GM18519 (cell line): Measurements from ENCODE around the gene ARSJ.

ENCODE experiments used
- ATAC-seq: cut with Tn5 transposase; IDR thresholded peaks from one replicate; pipeline ENCODE4 v1.9.1; 2021; ENCODE audit warnings: mild to moderate bottlenecking, moderate library complexity; ENCODE audit not compliant: unreplicated experiment, low FRiP score

The ARSJ gene

DNA sequence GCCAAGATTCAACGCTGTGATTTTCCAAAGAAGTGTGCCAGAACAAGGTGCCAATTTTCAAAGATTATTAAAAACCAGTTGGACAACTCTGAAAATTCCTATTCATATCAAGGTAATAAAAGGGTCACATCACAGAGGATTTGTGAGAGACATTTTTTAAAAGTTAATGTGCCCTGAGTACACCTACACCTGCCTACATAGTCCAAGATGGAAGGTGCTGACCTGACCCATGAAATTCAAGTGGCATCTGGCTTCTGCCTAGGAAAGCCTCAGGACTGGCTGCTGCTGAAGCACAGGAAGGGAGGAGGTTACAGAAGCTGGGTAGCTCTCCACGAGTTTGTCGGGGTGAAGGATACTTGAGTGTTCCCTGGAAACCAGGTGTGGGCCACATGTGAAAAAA lies 11.4 kb upstream of the ARSJ start:
- ATAC-seq: no peak

DNA sequence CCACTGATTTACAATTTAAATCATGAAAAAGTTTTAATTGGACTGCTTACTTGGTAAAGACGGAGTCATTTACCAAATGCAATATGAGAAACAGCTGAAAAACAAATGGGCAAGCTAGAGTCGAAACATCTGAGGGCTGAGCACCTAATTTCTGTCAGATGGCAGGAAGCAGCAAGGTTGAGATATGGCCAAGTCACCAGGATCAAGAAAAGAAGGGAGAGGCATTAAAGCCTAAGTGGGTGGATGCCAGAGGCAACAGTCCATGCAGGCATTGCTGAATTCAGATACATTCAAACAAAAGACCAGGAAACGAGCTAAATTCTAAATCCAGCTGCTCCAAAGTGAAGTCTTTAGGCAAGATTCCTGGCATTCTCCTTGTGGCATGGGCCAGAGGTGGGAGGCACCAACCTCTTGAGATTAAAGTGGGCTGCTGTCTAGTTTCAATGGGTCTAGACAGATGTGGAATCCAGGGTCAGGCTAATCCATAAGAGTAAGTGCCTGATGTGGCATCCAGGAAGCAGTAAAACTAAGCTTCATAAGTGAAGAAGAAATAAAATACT lies 8.0 kb upstream of the ARSJ start:
- ATAC-seq: no peak

DNA sequence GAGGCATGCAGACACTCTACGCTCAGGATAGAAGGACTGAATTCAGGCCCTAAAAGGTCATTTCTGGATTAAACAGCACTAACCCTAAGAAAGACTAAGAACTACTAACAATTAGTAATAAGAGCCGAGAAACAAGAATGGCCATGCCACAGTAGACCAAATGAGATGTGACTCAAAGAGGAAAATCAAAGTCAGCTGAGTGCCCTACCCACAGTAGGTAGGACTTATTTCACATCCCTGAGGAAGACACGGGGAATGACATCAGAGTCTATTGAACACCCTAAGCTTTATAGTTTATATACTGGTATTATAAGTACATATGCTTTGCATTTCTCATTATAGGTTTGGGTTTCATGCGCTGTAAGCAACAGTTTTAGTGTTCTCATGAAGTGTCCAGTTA lies 2.7 kb upstream of the ARSJ start:
- ATAC-seq: no peak

DNA sequence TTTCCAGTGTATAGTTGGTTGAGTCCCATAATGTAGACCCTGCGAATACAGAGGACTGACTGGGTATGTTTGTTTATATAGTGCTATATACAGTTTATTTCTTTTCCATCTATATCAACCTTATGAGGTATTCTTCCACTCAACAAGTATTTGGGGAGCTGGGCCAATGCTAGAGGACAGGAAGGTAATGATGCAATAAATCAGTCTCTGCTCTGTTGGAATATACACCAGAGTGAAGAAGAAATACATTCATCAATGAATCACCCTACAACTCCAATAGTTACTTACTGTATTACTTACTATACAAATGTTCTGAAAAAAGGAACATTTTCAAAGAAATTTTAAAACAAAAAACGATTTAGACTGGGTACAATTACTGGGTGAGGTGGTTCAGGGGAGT lies 2.1 kb upstream of the ARSJ start:
- ATAC-seq: no peak

DNA sequence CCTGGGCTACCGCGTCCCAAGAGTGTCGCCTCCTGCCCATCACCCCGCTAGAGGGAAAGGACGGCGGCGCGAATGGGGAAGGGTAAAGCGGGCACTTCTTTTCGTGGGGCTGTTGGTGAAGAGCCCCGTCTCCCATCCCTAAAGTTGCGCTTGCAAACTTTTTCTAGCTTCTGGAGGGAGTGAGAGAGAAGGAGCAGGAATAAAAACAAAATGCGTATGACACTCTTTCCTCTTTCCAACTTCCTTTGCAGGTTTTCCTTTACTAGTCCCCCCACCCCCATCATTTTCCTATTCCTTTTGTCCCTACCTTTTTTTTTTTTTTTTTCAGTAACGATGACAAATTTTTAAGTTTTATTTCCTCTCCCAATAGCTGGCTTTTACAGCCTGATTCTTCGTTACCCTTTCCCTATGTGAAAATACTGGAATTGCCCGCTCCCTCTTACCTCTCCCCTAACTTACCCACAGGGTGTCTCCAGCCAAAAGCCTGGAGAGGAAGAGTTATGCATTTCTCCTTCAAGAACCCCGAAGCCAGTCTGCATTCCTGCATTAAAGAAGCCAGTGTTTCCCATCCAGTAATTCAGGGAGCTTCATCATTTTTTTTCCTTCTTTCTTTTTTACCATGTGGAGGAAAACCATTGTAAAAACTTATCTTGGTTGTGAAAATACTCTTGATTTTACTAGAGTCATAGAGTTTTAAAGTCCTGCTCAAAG lies 613 bp upstream of the ARSJ start:
- no peak for ATAC-seq

DNA sequence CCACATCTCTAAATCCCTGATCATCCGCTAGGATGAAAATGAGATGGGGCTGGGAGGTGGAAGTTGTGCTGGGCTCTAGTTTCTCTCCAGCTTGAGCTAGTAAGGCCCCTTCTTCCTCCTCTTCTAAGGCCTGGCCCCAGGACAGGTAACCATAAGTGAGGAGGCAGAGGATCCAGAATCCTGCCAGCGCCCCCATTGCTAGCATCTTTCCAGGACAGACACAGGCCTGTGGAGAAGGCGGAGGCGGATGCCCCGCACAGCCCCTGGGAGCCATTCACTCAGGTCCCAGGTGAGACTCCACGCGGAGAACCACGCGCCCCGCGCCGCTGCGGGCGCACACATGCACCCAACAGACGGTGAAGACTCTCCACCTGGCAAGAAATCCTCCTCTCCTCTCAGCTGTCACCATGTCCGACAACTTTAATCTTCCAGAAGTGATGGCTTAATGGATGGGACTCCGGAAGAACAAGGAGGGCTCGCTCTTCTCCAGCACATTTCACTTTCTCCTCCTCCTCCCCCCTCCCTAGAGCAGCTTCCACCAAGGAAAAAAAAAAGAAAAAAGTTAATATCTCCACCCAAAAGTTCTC lies 793 bp downstream of the ARSJ start:
- no peak for ATAC-seq

DNA sequence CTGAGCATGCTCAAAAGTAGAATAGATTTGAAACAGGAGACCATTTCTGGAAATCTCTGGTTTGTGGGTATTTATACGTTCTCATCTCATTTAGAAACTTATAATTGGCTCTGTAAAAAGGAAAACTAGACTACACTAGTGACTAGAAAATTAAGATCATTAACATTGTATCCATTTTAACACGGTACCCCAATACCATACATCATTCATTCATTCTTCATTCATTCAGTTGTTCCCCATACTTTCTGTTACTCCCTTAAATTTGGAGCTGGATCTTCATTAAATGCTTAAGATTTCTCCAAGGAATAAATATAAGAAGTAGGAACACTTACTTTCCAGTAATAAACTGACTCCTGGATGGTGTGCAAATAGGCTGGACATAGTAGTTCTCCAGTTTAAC lies 1.3 kb downstream of the ARSJ start:
- no peak for ATAC-seq

DNA sequence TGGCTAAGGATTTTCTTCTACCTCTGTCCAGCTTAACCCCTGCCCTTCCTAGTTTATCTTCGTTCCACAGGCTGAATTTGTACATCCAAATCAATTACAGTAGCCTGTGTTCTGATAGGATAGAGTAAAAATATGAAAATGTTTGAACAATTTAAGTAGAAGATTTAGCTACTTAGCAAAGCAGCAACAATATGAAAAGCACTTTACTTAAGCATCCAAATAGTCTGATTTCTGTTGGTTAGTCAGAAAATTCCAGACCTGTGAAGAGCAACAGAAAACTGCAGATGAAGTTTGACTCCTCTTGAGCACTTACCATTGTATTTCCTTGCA lies 2.0 kb downstream of the ARSJ start:
- no peak for ATAC-seq

DNA sequence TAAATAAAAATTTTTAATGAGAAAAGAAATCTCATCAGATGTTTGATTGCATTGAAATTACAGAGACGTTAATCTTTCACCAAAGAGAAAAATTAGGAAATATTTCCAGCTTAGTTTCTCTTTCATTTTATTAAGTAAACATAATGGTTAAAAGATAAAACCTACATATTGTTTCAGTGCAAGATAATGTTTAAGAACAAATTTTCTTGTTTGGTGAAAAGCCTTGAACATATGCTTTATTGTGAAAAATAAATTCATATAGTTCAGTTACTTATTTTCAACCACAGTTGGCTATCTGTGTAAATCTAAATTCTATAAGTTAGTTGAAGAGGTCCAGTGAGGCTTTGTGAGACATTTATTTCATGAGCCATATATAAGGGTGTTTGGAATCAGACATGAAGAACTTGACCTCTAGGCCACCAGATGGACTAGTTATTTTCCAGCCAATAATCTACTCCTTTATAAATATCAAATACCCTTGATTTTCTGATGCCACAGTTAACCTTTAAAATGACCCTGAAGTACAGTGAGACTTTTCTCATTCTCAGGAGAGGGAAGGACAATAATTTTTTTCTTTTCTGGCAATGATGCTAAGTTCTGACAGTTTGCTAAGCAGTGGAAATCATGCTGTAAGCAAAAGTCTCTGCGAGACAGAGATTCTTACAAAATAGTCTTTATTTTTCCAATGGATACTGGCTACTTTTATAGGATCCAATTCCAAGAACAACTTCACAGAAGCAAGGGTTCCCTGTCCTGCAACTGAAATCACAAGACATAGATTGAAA lies 2.5 kb downstream of the ARSJ start:
- ATAC-seq: no peak

DNA sequence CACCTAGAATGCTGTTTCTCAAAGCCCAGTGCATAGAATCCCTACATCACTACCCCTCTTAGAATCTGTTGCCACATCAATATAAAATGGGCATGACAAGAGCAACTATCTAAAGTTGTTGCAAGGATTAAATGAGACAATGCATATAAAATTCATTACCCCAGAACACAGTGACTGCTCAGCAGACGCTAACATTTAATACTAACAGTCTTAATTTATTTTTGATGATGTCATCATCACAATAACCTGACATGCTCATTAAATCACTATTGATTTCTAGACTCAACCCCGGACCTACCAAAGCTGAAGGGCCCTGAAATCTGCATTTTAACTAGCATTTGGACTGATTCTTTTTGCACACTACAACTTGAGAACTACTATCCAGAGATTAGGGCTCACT lies 3.9 kb downstream of the ARSJ start:
- no peak for ATAC-seq

DNA sequence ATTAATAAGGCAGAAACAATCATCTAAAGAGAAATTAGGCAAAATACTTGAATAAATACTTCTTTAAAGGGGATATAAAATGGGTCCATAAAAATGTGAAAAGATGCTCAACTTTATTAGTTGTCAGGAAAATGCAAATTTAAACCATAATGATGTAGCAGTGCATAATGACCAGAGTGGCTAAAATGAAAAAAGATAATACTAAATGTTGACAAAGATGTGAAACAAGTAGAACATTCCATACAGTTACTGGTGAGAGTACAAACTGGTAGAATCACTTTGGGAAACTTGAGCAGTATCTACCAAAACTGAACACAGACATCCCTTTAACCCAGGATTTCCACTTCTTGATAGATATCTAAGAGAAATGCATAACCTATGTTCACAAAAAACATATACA lies 5.0 kb downstream of the ARSJ start:
- no peak for ATAC-seq

DNA sequence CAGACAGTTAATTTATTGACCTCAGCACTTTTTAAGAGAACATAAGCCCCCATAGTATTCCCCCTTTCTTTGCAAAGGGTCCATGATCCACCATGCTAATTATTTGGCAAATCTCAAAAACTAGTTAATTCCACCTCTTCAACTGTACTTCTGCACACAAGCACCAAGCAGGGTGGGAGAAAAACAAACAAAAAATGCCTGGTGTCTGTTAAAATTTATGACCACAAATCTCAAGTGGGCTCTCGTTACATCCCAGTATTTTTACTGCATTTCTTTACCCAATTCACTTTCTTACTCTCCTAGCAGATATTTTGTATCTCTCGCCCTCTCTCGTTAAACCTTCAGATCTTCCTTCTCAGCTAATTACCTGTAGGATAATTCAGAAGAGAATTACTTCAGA lies 6.1 kb downstream of the ARSJ start:
- ATAC-seq: no peak

DNA sequence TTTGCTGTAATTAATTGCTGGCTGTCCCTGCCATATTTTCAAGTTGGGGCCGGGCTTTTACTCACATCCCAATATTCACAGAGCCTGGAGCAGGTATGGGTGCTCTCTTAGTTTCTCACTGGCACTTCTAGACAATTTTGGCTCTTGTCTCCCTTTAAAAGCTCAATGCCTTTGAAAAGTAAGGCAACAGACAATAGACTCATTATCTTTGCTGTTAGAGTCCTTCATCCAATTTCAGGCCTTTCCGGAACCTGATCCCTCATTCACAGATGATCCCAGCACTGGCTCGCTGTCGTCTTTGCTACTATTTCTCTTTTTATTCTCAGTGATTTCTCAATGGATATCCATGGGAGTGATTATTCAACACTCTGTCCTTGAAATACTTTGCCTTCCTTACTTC lies 6.7 kb downstream of the ARSJ start:
- ATAC-seq: no peak

DNA sequence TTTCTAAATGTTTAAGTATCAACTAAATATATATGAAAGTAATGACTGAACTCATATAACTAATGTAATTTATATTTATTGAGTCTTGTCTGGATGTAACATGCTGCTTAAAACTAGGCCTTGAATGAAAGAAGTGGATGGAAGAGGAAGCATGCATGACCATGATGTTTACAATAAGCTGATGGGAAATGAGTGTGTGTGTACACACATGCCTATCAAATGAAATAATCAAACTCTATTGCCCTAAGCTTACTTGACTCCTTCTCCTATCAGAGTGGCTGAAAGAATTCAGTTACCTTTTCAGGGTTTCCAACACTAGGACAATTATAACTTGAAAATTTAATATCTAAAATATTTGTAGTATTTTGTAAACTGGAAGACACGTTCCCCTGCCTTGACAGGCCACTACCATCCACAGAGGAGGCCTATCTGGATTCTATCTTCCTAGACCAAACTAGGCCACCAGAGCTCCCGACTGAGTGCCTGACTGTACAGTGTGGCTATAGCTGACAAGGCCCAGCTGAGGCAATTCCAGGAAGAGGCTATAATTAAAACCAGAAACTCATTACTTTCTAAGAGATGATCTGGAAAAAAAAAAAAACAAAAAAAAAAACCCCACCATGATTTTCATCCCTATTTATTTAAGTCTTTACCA lies 7.6 kb downstream of the ARSJ start:
- no peak for ATAC-seq

DNA sequence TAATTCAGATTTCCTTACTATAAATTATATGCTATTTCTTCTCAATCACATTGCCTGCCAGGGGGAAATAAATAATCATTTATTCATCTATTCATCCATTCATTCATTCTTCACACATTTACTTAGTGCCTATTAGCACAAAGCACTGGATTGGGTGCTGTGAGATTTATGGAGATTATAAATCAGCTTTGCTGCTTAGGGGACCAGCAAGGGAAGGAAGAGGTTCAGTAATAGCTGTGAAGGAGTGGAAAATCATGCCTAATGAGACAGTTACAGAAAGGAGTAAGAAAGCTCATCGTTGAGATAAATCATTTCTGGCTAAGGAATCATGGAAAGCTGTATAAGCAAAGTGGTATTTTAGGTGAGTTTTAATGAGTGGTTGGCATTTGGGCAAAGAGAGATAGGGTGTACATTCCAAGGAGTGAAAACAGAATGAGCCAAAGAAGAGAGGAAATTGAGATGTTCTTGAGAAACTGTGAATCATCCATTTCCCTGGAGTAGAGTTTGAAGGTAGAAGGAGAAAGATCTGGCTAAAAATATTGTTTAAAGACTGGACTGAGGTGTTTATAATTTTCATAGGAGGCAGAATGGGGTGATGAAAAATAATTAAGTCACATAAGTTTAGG lies 9.6 kb downstream of the ARSJ start:
- ATAC-seq: no peak

DNA sequence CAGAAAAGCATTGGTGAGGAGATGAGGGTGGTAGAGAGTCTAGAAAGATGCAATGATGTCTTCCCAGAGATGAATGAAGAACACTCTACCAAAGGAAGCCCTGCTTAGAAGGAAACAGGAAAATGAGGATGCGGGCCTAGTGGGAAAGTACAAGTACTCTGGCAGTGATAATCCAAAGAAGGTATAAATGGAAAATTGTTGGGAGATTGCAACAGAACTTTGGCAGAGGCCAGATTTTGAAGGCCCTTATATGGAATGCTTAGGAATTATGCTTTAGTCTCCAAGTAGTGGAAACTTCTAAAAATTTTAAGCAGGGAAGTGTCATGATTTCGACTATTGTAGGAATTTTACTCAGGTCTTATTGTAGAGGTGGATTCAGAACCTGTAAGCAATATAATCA lies 11.0 kb downstream of the ARSJ start:
- ATAC-seq: no peak

DNA sequence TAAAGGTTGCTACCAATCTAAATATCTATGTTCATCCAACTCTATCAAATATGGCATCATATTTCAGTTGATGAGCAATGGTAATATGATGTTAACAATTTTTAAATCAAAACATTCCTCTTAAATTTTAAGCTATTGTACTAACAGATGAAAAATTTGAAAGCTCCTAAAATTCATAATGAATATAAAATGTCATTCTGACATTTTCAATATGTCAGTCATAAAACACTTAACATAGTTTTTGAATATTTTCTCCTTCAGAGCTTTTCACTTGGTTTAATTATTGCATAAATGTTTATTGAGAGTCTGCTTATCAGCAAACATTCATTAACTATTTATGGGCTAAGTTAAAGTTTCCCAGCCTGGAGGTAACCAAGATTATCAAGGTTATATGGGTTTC lies 11.8 kb downstream of the ARSJ start:
- ATAC-seq: no peak

DNA sequence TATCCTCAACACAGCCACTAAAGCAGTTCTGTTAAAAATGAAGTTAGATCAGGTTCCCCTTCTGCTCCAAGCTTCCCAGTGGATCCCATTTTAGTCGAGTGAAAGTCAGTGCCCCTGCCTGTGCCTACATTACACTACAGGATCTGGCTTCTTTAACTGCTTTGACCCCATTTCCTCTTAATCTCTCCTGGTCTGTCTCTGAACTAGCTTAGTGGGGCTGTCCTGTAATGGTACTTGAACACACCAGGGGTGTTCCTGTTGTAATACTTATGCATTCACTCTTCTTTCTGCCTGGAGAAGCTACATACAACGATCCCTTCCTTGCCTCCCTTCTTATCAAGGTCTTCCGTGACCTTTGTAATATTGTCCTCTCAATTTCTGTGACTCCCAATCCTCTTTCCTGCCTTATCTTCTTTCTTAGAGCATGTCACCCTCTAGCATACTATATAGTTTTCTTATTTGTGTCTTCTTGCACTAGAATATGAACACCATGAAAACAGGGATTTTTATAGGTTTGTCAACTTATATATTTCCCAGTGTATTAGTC lies 16.7 kb downstream of the ARSJ start:
- no peak for ATAC-seq

DNA sequence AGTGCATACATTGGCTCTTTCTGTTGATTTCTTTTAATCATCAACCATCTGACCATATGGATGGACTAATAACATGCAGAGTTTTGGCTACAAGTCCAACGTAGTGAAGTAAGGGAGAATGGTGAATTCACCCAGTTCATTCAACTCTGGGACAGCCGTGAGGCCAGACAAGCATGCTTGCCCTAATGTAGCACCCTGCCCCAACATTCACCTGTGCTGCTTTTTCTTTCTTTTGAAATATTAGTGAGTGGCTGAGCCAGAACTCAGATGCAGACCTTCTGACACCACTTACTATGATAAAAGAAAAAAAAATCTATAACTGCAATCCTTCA lies 17.5 kb downstream of the ARSJ start:
- ATAC-seq: no peak

DNA sequence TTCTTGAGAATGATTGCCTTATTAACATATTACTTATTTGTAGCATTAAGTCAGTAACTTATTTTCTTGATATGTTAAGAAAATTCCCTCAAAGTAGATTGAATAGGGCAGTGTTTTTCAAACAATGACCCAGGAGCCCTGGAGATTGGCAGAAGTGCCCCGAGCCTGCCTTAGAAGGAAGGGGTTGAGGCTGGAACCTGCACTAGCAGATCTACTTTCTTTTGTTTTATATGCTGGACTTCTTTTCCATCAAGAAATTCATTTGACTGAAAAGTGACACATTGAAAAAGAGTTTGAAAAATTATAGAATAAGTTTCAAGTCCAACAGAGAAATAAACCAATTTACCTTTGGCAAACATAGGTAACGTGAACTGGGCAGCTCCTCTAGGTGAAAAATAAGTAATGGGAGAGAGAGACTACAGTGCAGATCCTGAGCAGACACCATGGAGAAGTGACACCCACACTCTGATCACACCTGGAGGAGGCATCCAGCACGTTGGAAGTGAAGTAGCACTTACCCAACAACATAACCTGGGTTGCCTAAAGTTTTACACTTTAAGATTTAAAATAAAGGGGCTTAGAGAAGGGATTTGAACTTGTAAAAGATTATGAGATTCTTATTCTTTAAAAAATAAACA lies 18.6 kb downstream of the ARSJ start:
- ATAC-seq: no peak
